Lower leg skin (tissue), 4 donors: ENCODE data around the gene CLEC9A. TPM values are rescaled to one million over a fixed set of nuclear protein-coding genes. Genes with fewer than 3 reads are reported as not detected.

ENCODE experiments used
- DNase-seq, 2 donors: peaks; one replicate each; pipeline ENCODE4 v3.0.0-alpha.2; 2019; ENCODE audit warnings: low spot score in 2 of 2
- H3K4me3 ChIP-seq: fragments of 200-600 bp; sonication (generic); 2 replicates; pipeline ENCODE4 v1.5.1; 2017; ENCODE audit warnings: mild to moderate bottlenecking, low read depth; ENCODE audit not compliant: poor library complexity, severe bottlenecking
- CTCF ChIP-seq, 3 donors: fragments of 450-650 bp; IDR thresholded peaks; one replicate each; pipeline ENCODE4 v1.5.1; 2016; ENCODE audit warnings: antibody characterized with exemption in 3 of 3, mild to moderate bottlenecking in 3 of 3, moderate library complexity in 2 of 3
- POLR2A ChIP-seq, 2 donors: fragments of 450-650 bp; IDR thresholded peaks; one replicate each; pipeline ENCODE4 v1.6.1; 2016 to 2017; ENCODE audit warnings: antibody characterized with exemption in 2 of 2, mild to moderate bottlenecking in 1 of 2, moderate library complexity in 1 of 2
- WGBS, 2 donors: methylation state at CpG; one replicate each; pipeline ENCODE4 v1.1.5; 2018; 5-methylcytosine and 5-hydroxymethylcytosine counted together
- intact Hi-C: fragments of 100-400 bp; cut with DNase I; formaldehyde crosslinking; loops from one replicate; pipeline ENCODE4 v1.15.0; 2023; ENCODE audit warnings: low total_unique reads
- total RNA-seq, 4 donors: library from RNA; depleted of rRNA; stranded (reverse); fragments of >200 nt; gene quantifications; one replicate each; pipeline ENCODE4 v1.1.0, GENCODE V29; 2016

CLEC9A gene
- total RNA-seq, 4 donors from 2014 or later: not detected

- intact Hi-C loops: no loop called here
- no peak overlapping the region for H3K4me3 ChIP-seq
- no peak for DNase-seq
- no peak for TF ChIP-seq POLR2A (IDR thresholded peaks at IDR 0.05)
- no peak for TF ChIP-seq CTCF (IDR thresholded peaks at IDR 0.05)
These were observed 11.7 kb downstream of the CLEC9A start for GRCh38 chr12:10042167-10042566.

GRCh38 chr12:10048526-10048925 lies 18.0 kb downstream of the CLEC9A start:
- TF ChIP-seq POLR2A (IDR thresholded peaks at IDR 0.05): no peak
- no peak for TF ChIP-seq CTCF (IDR thresholded peaks at IDR 0.05)
- WGBS, 2 donors: 54 to 82% methylated on average over 3 of the region's 3 CpGs
- intact Hi-C loops: no loop called here
- DNase-seq: no peak
- no peak overlapping the region for H3K4me3 ChIP-seq

GRCh38 chr12:10052193-10052913 lies 21.9 kb downstream of the CLEC9A start:
- intact Hi-C loops: no loop called here
- TF ChIP-seq CTCF (IDR thresholded peaks at IDR 0.05) (no peak), POLR2A (IDR thresholded peaks at IDR 0.05) (no peak)
- H3K4me3 ChIP-seq: no peak overlapping the region
- WGBS, 2 donors: 78 to 84% methylated on average over 7 of the region's 7 CpGs
- DNase-seq: no peak

- no peak overlapping the region for H3K4me3 ChIP-seq
- 82 to 84% methylated on average over 5 of the region's 5 CpGs for WGBS, 2 donors
- intact Hi-C loops: no loop called here
- no peak for DNase-seq
- TF ChIP-seq POLR2A (IDR thresholded peaks at IDR 0.05): no peak
- no peak for TF ChIP-seq CTCF (IDR thresholded peaks at IDR 0.05)
These were observed 27.9 kb downstream of the CLEC9A start for GRCh38 chr12:10058387-10058786.

GRCh38 chr12:10065241-10065640 lies 34.8 kb downstream of the CLEC9A start:
- intact Hi-C loops: no loop called here
- 78 to 80% methylated on average over 4 of the region's 4 CpGs for WGBS, 2 donors
- H3K4me3 ChIP-seq: no peak overlapping the region
- TF ChIP-seq POLR2A (IDR thresholded peaks at IDR 0.05) (no peak), CTCF (IDR thresholded peaks at IDR 0.05) (no peak)
- DNase-seq: no peak

- DNase-seq: no peak
- 62 to 70% methylated on average over 4 of the region's 4 CpGs for WGBS, 2 donors
- no peak for TF ChIP-seq POLR2A (IDR thresholded peaks at IDR 0.05)
- no peak for TF ChIP-seq CTCF (IDR thresholded peaks at IDR 0.05)
- intact Hi-C loops: no loop called here
- H3K4me3 ChIP-seq: no peak overlapping the region
These were observed 36.8 kb downstream of the CLEC9A start for GRCh38 chr12:10067264-10067663.
